SK-N-MC (cell line): ENCODE measurements around the gene IFIT2.

ENCODE experiments used
- EZH2 ChIP-seq: fragments of 200-600 bp; sonication (generic); IDR thresholded peaks from one replicate; pipeline ENCODE4 v1.6.1; 2017; ENCODE audit warnings: antibody characterized with exemption
- FOXP2 ChIP-seq: optimal IDR thresholded peaks from 2 replicates; pipeline ENCODE3; 2011; ENCODE audit warnings: mild to moderate bottlenecking, moderate library complexity; ENCODE audit not compliant: insufficient read depth; ENCODE audit errors: extremely low read length, control extremely low read depth
- POLR2AphosphoS5 ChIP-seq: IDR thresholded peaks from 2 replicates; pipeline ENCODE4 v1.6.1; 2012; ENCODE audit warnings: mild to moderate bottlenecking, low read depth, low read length, borderline replicate concordance

DNA sequence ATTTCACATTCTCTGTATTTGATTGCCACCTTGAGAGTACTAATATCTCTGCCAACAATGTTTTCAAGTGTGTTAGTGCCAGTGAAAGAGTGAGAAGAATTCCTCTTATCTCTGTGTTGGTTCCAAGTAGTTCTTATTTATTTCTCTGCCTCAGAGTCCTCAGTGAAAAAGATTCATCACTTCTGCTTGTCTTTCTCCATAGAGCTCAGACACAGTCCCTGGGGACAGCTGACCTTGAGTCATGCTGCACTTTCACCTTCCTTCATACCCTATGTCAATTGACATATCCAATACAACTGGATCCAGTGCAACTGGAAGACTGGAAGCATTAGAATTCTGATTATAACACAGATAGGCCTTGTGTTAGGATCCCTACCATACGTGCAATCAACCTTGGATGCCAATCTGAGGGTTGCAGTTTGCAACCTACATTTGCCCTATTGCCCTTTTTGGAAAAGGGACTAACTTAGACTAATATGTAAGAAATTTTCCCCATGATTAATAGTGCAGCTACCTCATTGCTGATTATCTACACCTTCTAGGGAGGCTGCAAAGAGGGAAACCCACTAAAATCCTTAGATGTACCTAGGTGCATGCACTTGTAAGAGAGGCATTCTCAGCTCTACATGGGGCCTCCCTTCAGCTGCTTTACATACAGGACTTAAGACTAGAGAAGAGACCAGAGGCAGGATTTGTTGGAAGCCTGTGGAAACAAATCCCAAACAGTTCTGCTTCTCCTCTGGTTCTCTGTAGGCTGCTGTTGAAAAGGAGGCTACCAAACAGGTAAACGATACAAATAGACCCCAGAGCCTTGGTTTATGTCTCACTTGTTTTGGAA lies 8.4 kb downstream of the IFIT2 start:
- TF ChIP-seq EZH2 (no peak), POLR2AphosphoS5 (no peak), FOXP2 (no peak)
